LNCAP (cell line): ENCODE measurements around the gene SLC7A7.

ENCODE experiments used
- CTCF ChIP-seq: fragments of 450-650 bp; IDR thresholded peaks from 2 replicates; pipeline ENCODE4 v1.5.1; 2017; ENCODE audit warnings: mild to moderate bottlenecking

The SLC7A7 gene

GRCh38 chr14:22803687-22803974 lies 11.6 kb downstream of the SLC7A7 start:
- TF ChIP-seq CTCF = no peak

DNA sequence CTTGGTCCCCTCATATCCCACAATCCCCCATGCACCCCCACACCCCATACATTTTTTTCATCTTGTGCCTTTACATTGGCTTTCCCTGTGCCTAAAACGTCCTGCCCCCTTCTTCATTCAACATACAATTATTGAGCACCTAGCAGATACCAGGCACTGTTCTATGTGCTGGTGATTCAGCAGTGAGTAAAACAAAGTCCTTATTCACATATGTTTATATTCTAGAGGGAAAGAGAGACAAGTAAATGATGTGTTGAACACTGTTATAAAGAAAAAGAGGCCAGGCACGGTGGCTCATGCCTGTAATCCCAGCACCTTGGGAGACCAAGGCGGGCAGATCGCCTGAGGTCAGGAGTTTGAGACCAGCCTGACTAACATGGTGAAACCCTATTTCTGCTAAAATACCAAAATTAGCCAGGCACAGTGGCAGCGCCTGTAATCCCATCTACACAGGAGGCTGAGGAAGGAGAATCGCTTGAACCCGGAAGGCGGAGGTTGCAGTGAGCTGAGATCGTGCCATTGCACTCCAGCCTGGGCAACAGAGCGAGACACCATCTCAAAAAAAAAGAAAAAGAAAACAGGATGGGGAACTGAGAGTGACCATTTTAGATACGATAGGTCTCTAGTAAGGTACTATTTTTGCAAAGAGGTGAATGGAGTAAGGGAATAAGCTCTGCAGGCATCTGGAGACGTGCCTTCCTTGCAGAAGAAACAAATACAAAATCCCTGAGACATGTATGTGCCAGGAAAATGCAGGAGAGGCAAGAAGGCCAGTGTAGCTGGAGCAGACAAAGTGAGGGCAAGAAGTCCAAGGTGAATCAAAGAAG lies 12.2 kb downstream of the SLC7A7 start:
- TF ChIP-seq CTCF = no peak

DNA sequence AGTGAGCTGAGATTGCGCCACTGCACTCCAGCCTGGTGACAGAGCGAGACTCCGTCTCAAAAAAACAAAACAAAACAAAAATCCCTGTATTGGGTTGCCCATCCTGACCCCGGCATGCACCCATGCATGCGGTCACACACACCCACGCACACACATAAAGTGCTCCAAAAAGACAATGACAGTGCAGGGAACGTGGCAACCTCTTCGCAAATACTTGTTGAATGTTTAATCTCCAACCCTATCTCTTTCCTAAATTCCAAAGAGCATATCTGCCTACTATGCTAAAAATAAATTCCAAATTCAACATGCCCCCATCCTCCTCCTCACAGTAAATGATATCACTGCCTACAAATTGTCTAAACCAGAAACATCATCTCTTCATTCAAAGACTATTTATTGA lies 13.5 kb downstream of the SLC7A7 start:
- no peak for TF ChIP-seq CTCF

DNA sequence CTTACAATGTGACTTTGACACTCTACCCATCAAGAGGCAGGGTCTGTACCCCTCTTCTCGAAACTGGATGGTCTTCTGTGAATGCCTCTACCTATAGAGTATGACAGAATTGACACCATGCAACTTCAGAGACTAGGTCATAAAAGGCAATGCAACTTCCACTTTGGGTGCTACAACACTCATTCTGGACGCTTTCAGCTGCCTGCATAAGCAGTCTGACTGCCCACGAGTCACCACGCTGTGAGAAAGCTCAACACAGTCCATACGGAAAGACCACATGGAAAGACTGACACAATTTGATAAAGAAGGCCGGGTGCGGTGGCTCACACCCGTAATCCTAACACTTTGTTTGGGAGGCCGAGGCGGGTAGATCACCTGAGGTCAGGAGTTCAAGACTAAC lies 14.9 kb downstream of the SLC7A7 start:
- no peak for TF ChIP-seq CTCF

DNA sequence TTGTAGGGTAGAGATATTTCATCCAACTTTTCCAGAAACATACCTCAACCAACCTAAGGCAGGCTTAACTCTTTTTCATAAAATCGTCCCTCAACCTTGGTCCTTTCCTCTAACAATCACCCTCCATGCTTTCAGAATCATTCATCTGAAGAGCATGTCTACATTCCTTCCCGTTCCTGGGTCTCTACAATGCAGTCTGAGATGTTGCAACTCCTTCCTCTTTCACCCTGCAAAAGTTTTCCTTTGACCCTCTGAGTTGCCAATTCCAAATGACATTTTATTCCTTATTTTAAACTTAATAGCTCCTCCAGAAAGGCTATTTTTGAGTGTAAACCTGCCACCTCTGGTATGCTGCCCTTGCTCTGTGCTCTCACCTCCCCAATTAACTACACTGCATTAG lies 16.7 kb downstream of the SLC7A7 start:
- TF ChIP-seq CTCF = no peak

DNA sequence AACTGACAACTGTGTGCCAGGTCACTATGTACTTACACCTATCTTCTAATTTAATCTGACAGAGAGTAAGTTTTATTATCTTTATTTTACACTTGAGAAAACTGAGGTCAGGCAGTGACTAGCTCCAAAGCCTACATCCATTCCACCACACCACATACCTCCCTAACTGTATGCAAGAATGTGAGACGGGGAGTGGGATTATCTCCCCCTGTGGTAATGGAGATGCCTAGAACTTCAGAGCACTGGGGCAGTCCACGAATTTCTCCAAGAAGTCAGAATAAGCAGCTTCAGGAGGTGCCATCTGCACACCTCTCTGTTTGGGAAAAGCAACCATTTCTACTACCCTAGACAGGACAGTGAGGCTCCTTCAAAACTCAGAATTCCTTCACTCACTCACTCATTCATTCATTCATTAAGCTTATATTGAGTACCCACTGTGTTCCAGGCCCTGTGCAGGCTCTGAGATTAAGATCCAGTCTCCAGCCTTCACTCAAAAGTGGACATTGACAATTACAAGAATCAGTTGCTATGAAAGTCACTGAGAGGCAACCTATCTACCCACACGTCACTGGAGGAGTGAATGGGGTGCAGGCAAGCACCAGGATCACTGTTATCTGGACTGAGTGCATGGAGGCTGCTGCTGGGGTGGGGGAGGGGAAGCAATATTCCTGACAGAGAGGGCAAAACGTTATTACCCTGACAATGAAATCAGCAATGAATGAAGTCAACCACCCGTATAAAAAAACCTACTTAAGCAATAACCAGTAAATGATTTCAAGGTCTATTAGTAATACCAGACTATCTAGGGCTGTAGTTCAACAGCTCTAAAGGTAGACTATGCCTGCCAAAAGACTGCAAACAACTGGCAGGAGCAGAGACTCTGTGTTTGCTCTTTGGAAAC lies 18.0 kb downstream of the SLC7A7 start:
- TF ChIP-seq CTCF = no peak

DNA sequence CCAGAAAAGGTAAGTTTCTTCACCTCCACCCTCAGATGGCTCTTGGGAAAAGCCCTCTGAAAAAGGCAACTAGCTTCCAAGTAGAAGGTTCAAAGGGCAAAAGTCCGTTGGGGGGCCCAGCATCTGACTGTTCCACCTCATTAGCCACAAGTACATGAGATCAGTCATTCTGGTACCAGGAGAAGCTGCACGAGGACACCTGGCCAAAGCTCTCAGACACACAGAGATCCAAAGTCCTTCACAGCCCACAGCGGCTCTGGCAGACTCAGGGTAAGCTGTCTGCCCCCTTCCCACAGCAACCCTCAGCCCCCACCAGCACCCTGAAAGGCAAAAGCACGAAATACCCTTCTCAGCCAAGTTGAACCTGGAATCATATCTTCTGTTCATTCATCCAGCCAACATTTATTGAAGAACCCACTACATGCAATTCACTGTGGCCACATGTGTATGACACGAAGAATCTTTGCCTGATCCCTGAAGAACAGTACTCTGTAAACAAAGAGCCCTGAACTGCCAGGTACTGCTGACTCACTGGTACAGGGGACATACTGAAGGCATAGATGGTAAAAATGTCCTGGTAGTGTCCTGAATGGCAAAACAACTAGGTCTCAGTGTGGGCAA lies 19.0 kb downstream of the SLC7A7 start:
- no peak for TF ChIP-seq CTCF
